ENCODE measurements around the gene FUT2.

GRCh38 chr19:48672994-48673393 is 22.8 kb upstream of the FUT2 start, which contains the start of gene NTN5:
- no peak for TF ChIP-seq PBX3 (CRISPR knock-in tag; IDR thresholded peaks at IDR 0.05)
- TF ChIP-seq ELK4 (IDR thresholded peaks at IDR 0.05; ENCODE audit: borderline replicate concordance, low read depth, low read length) = no peak
- TF ChIP-seq OSR2 (tag by site-specific recombination; IDR thresholded peaks at IDR 0.05) = no peak
- no peak for TF ChIP-seq ZBTB11 (tag by site-specific recombination; conservative IDR thresholded peaks at IDR 0.05; ENCODE audit: low read depth)
- TF ChIP-seq ZNF350 (tag by site-specific recombination; IDR thresholded peaks at IDR 0.05) = no peak
- TF ChIP-seq, protein P1, sequence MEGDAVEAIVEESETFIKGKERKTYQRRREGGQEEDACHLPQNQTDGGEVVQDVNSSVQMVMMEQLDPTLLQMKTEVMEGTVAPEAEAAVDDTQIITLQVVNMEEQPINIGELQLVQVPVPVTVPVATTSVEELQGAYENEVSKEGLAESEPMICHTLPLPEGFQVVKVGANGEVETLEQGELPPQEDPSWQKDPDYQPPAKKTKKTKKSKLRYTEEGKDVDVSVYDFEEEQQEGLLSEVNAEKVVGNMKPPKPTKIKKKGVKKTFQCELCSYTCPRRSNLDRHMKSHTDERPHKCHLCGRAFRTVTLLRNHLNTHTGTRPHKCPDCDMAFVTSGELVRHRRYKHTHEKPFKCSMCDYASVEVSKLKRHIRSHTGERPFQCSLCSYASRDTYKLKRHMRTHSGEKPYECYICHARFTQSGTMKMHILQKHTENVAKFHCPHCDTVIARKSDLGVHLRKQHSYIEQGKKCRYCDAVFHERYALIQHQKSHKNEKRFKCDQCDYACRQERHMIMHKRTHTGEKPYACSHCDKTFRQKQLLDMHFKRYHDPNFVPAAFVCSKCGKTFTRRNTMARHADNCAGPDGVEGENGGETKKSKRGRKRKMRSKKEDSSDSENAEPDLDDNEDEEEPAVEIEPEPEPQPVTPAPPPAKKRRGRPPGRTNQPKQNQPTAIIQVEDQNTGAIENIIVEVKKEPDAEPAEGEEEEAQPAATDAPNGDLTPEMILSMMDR (tag by site-specific recombination; IDR thresholded peaks at IDR 0.05) = no peak

All from HEK293 (cell line).